Astrocyte of the cerebellum (primary cell): ENCODE measurements around the gene MEGF6.

ENCODE experiments used
- DNase-seq: peaks from one replicate; pipeline ENCODE4 v3.0.0-alpha.2; 2011; ENCODE audit warnings: low read depth
- H3K4me3 ChIP-seq: 2 replicates; pipeline ENCODE4 v1.5.1; 2011; ENCODE audit warnings: mild to moderate bottlenecking, low read depth, low read length, moderate library complexity
- CTCF ChIP-seq: IDR thresholded peaks from 2 replicates; pipeline ENCODE4 v1.5.1; 2012; ENCODE audit warnings: low read length, low read depth, moderate library complexity, mild to moderate bottlenecking; ENCODE audit errors: missing control alignments
- in situ Hi-C: cut with HindIII; loops from 2 replicates; pipeline ENCODE4 v1.10.0; 2017; ENCODE audit warnings: low sequenced_read_pairs

Gene MEGF6

GRCh38 chr1:3464649-3465025, 146.7 kb downstream of the MEGF6 start:
- no peak for TF ChIP-seq CTCF
- in situ Hi-C loops, result no loop called here
- H3K4me3 ChIP-seq, result no peak overlapping the region
- no peak for DNase-seq

- DNase-seq, result no peak
- TF ChIP-seq CTCF, result no peak
- in situ Hi-C loops, result no loop called here
- no peak overlapping the region for H3K4me3 ChIP-seq
Measured at GRCh38 chr1:3463891-3464648, 147.2 kb downstream of the MEGF6 start.

GRCh38 chr1:3463408-3463863, 147.9 kb downstream of the MEGF6 start:
- H3K4me3 ChIP-seq, result no peak overlapping the region
- TF ChIP-seq CTCF, result no peak
- in situ Hi-C loops, result no loop called here
- DNase-seq, result no peak

- in situ Hi-C loops, result no loop called here
- H3K4me3 ChIP-seq, result no peak overlapping the region
- DNase-seq, result no peak
- TF ChIP-seq CTCF, result no peak
Measured at GRCh38 chr1:3463013-3463385, 148.3 kb downstream of the MEGF6 start.

GRCh38 chr1:3462356-3463012, 148.8 kb downstream of the MEGF6 start:
- no peak for TF ChIP-seq CTCF
- in situ Hi-C loops, result no loop called here
- DNase-seq, result no peak
- H3K4me3 ChIP-seq, result no peak overlapping the region

GRCh38 chr1:3461934-3462275, 149.4 kb downstream of the MEGF6 start:
- in situ Hi-C loops, result no loop called here
- no peak for TF ChIP-seq CTCF
- no peak overlapping the region for H3K4me3 ChIP-seq
- no peak for DNase-seq
